ENCODE measurements around the gene PRND.
"Not testable (repeated sequence)": the region's sequence is repeated elsewhere in the genome, so short reads cannot be mapped to it uniquely, and the experiment has no call there.

Gene PRND, protein sequence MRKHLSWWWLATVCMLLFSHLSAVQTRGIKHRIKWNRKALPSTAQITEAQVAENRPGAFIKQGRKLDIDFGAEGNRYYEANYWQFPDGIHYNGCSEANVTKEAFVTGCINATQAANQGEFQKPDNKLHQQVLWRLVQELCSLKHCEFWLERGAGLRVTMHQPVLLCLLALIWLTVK

DNA sequence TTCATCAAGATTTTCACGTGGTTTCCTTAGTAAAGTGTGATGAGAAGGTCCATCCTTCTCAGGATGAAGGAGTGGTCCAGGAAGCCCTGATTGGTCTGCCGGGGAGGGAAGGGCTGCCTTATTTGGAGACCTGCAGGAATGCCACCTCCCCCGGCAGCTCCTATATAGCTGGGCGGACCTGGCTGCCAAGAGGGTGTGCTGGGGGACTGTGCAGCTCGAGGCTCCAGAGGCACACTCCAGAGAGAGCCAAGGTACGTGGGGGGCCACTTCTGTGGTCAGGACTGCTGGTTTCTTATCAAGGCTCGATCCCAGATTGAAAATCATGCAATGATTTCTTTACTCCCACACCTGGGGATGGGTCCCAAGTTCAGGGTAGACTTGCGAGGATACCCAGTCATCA lies at the start of gene PRND:
Gene PRND (plus strand): TSS at position 191 of the 400 bp plus-strand sequence. CDS start 2,643 bp downstream, outside the sequence.
- DNase-seq = no peak

DNA sequence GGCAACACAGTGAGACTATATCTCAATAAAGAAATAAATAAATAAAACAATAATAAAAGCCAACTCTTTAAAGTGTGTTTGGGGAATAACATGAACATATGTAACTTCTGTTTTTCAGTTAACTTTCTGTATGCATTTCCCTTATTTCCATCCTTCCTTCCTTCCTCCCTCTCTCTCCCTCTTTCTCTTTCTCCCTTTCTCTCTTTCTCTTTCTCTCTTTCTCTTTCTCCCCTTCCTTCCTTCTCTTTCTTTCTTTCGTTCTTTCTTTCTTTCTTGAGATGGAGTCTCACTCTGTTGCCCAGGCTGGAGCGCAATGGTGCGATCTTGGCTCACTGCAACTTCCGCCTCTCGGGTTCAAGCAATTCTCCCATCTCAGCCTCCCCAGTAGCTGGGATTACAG lies 48.8 kb upstream of the PRND start:
- DNase-seq = no peak

DNA sequence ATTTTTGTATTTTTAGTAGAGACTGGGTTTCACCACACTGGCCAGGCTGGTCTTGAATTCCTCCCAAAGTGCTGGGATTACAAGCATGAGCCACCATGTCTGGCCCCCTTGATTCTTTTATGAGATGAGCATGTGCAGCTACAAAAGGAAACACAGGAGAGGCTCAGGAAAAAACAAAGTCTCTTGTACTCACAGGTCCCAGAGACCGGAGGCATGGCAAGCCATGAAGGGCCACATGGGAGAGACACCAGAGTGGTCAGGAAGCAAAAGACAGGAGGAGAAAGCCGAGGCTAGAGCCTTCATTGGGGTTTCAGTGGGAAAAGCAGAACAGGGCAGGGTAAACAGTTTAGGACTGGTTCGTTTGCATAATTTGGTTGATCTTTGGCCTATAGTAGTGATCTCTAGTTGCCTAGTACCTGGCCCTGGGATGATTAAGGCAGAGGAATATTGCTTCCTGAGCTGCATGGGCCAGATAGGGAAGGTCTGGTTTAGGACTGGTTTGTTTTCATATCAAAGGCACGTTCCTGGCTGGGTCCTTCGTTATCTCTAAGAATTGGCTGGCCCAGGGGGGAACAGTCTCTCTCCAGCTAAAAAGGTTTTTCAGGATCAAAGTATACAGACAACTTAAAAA lies 48.2 kb upstream of the PRND start:
- DNase-seq = no peak

DNA sequence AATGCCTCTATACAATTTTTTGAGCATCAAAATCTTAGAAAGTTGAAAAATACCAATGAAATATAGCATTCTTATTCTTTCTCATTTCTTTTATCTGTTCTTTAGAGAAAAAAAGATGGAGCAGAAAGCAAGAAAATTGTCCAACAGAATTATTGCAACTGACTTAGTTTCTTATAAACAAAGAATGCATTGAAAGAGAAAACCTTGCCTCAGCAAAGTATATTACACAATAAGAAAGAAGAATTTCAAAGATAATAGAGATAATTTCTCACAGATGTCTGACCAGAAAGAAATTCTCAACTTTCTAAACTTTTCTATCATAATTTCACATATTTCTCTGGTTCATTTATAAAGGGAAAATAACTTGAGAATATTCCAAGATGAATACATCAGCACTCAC lies 47.0 kb upstream of the PRND start:
- no peak for DNase-seq

DNA sequence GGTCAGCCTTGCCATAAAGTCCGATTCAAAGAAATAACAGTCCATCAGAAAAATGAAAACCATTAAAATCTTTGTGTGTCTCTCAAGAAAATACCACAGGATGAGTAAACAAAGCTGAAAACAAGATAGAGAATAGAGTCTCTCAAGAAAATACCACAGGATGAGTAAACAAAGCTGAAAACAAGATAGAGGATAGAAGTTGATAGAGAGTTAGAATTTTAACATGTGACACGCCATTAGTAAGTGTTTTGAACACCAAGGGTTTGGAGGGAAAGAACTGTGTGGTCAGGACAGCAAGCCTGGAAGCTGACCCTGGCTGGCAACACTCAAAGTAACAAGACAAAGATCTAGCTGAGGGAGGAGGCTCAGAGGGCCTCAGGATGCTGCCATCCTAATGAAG lies 43.9 kb upstream of the PRND start:
- DNase-seq = no peak

DNA sequence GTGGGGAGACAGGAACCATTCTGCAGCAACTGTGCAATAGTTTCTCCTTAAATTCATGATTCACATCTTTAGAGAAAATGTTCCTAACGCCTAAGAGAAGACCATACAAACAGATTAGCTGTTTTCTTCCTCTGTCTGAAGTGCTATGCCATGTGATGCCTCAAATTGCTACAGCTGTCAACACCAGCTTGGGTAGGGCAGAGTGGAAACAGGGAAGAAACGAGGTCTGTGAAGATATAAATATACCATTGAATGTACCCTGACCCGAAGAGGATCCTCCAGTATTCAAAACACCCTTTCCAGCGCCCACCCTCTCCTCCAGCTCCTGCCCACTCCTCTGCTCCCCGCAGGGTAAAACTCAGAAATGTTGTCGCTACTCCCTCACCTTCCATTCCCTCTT lies 40.3 kb upstream of the PRND start:
- DNase-seq = no peak

DNA sequence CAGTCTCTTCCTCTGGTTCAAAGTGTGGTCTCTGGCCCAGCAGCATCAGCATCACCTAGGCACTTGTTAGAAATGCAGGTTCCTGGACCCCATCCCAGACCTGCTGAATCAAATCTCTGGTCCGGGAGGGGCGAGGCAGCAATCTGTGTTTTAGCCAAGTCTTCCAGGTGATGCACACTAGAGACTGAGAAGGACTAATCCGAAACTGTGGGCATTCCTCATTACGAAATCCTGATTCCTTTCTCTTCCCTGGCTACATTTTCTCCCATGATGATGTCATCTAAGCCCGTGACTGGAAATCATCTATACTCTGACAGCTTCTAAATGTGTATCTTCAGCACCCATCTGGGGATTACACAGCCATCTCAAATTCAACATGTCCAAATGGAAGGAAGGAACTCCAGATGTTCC lies 39.7 kb upstream of the PRND start:
- DNase-seq = peak in 4 of 51 donors; percentile 23 to 47 (median 31)

DNA sequence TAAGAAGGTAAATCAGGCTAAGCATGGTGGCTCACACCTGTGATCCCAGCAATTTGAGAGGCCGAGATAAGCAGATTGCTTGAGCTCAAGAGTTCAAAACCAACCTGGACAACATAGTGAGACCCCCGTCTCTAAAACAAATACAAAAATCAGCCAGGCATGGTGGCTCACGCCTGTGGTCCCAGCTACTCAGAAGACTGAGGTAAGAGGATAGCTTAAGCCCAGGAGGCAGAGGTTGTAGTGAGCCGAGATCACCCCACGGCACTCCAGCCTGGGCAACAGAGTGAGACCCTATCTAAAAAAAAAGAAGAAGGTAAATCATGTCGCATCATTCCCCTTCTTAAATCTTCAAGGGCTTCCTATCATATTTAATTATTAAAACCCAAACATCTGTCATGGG lies 39.0 kb upstream of the PRND start:
- no peak for DNase-seq

DNA sequence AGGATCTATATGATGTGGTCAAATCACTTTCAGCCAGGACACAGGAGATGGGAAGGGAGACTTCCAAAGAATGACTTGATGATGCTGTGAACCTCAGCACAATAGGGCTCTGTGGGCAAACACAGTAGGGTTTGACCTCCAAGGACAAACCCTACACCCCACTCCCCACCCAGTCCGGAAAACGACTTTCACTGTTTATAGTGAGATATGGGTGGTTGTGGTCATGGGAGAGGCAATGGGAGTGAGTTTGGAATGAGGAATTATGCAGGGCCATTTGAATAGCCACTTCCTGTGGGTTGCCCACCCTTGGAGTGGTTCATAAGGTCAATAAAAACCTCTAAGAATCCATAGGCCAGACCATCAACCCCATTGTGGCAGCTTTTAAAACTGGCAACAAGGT lies 38.4 kb upstream of the PRND start:
- DNase-seq = no peak

DNA sequence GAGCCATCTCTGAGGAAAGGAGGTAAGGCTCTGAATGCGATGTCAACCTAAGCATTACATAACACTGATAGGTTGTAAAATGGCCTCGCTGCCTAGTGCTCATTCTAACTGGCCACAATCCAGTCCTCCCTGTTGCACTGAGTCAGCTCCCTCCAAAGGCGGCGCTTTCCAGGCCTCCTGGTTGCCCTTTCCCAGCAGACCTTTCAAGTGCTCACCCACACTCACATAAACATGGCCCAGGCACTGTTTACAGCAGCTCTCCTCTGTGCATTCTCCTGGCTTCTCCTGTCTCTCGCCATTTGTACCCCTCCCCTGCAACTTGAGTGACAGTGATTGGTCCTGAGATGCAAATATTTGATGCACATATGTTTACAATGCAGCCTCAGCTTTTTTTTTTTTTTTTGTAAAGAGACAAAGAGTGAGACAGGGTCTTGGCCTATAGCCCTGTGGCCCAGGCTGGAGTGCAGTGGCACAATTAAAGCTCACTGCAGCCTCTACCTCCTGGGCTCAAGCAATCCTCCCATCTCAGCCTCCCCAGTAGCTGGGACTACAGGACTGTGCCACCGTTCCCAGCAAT lies 36.8 kb upstream of the PRND start:
- DNase-seq = no peak

DNA sequence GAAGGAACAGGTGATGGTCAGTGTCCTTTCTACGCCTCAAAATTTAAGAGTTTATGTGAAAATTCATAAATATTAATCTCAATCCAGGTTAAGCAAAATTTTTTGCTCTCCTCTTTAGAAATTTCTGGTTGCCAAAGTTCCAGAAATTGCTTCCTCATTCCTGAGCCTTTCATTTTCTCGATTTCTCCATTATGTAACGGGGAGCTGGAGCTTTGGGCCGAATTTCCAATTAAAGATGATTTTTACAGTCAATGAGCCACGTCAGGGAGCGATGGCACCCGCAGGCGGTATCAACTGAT lies 35.8 kb upstream of the PRND start:
- no peak for DNase-seq

DNA sequence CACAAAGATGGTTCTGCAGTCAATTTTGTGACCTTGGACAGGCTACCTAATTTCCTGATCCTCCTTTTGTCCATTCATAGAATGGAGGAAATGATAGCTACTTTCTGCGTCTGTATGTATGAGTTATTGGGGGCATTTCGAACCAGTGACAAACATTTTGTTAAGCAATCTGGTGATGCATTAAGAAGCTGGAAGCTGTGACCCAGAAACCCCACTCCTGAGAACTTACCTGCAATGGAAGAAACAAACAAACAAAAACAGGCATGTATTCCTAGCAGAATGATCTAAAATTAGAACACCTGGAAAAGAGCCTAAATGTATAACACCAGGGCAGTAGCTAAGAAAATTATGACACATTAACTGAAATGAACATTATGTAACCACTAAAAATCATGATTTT lies 33.4 kb upstream of the PRND start:
- peak in 1 of 51 donors; percentile 21 for DNase-seq

DNA sequence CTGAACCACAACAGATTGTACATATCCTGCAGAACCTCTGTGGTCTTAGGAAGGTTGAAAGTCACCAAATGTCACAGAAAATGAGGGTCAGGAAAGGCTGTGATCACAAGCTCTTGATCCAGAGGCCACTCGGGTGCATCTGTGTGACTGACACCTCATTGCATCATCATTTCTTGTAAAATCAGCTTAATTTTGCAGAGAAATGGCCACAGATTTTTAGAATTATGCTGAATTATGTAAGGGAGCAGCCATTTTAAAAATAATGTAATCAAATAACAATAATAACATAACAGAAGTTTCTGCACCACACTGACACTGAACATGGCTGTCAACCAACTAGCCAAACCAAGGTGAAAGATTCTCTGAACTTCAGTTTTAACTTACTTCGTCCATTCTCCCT lies 32.5 kb upstream of the PRND start:
- no peak for DNase-seq

DNA sequence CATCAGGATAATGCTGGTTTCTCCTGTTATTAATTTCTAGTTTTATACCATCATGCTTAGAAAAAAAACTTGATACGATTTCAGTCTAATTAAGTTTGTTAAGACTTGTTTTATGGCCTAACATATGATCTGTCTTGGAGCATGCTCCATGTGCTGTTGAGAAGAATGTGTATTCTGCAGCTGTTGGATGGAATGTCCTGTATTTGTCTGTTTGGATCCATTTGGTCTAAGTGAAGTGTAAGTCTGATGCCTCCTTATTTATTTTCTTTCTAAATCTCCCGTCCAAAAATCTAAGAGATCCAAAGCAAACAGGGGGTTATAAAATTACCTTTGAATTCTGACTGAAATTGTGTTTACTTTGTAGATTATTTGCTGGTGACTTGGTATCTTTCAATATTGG lies 30.0 kb upstream of the PRND start:
- no peak for DNase-seq

DNA sequence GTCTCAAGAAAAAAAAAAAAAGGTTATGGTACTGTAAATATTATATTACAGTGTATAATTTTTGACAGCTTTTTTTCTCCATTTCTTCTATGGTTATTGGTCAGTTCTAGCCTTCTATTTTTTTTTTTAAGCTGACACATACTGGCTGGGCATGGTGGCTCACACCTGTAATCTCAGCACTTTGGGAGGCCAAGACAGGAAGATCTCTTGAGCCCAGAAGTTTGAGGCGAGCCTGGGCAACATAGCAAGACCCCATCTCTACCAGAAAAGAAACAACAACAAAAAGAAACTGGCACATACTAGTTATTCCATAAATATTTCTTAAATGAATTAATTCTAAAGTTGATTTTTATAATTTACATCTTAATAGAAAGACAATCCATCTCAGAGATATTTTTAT lies 27.6 kb upstream of the PRND start:
- no peak for DNase-seq

DNA sequence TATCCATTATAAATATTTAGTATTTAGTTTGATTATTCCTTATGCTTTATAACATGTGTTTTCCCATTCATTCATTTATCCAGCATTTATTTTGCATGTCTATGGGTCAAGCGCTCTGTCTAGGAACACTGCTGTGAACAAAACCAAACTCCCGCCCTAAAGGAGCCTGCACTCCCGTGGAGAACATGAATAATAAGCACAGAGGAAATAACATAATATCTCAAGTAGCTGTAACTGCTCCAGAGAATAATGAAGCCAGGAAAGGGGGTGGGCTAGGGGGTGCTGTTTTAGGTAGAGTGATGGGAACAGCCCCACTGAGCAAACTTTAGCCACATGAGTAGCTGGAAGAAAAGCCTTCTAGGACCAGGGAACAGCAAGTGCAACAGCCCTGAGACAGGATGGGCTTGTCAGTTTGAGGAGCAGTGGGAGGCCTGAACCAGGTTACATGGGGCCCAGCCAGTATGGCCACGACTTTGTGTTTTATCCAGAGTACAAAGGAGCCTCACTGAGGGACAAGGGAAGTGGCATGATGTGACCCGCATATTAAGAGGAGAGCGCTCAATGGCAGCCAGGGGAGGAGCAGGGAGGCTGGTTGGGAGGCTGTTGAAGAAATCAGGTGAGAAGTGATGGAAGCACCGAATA lies 24.4 kb upstream of the PRND start:
- DNase-seq = peak in 5 of 51 donors; percentile 9 to 23 (median 12)

DNA sequence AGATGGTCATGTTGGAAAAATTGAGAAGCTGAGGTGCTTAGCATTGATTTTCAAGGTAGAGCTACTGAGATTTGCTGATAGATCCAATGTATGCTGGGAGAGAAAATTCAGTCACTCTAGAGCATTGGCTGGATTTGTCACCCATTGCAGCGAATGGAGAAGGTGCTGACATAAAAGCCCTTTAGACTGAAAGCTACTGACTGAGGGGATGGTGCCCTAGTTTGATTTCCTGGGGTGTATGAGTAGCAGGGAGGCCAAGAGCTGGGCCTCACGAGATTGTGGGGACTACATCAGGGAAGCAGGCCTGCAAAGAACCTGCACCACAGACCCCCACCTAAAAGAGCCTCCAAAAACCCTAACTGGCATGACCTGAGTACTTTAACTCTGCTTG lies 23.9 kb upstream of the PRND start:
- DNase-seq = no peak

DNA sequence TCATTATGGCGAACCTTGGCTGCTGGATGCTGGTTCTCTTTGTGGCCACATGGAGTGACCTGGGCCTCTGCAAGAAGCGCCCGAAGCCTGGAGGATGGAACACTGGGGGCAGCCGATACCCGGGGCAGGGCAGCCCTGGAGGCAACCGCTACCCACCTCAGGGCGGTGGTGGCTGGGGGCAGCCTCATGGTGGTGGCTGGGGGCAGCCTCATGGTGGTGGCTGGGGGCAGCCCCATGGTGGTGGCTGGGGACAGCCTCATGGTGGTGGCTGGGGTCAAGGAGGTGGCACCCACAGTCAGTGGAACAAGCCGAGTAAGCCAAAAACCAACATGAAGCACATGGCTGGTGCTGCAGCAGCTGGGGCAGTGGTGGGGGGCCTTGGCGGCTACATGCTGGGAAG lies 22.5 kb upstream of the PRND start:
- no peak for DNase-seq

DNA sequence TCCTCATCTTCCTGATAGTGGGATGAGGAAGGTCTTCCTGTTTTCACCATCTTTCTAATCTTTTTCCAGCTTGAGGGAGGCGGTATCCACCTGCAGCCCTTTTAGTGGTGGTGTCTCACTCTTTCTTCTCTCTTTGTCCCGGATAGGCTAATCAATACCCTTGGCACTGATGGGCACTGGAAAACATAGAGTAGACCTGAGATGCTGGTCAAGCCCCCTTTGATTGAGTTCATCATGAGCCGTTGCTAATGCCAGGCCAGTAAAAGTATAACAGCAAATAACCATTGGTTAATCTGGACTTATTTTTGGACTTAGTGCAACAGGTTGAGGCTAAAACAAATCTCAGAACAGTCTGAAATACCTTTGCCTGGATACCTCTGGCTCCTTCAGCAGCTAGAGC lies 21.8 kb upstream of the PRND start:
- DNase-seq = no peak

DNA sequence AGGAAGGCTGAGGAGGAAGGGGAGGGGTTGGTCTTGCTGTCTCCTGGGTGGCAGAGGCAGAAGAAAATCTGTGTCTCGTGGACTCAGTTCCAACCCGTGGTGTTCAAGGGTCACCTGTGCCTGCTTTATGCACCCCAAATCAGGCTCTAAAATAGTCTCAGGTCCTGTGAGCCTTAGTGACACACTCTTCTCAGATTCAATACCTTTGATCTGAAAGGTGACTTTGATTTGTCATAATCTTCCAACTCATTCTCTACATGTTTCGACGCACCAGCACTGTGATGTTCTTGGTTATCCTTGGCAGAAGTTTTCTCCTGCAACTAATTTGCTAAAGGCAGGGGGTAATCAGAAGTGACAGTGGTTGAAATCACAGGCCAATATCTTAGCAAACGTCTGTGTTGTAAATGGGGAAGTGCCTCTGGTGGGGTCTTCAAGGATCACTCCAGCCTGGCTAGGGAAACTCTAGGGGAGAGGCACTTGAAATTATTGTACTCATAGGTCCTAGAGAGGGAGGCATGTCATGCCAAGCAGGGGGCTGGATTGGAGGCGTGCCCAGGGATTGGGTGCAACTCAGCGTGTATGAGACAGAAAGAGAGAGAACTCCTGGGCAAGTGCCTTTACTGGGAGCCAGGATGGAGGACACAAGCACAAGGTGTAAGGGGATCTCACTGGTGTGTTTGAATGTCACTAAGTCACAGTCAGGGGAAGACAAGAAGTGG lies 19.0 kb upstream of the PRND start:
- no peak for DNase-seq

DNA sequence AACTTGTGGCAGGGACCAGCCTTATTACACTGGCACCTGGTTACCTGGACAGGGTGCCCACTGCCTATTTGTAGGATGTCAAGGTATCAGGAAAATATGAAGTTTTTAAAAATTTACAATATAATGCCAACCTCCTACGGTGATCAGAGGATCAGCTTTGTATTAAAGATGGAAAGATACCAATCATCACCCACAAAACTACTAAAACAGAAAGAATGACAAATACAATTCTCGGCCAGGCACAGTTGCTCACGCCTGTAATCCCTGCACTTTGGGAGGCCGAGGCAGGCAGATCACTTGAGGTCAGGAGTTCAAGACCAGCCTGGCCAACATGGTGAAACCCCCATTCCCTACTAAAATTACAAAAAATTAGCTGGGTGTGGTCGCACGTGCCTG lies 18.4 kb upstream of the PRND start:
- DNase-seq = no peak

DNA sequence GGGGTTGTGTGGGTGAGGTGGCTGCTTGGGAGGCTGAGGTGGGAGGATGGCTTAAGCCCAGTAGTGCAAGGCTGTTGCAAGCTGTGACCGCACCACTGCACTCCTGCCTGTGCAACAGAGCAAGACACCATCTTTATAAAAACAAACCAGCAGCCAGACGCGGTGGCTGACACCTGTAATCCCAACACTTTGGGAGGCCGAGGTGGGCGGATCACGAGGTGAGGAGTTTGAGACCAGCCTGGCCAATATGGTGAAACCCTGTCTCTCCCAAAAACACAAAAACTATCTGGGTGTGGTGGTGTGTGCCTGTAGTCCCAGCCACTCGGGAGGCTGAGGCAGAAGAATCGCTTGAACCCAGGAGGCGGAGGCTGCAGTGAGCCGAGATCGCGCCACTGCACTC lies 14.8 kb upstream of the PRND start:
- not testable (repeated sequence) for DNase-seq

DNA sequence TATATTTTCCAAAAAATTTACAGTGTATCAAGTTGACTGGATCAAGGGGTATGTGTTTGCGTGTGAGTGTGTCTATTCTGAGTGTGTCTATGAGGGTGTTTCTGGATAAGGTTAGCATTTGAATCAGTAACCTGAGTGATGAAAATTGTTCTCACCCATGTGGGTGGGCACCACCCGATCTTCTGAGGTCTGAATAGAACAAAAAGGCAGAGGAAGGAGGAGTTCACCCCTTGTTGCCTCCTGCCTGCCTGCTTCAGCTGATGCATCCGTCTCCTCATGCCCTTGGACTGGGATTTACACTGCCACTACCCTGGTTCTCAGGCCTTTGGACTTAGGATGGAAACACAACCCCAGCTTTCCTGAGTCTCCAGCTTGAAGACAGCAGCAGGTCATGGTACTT lies 13.7 kb upstream of the PRND start:
- no peak for DNase-seq

All from hypothalamus (tissue), 51 donors.